Endothelial cell of umbilical vein (primary cell): ENCODE data around the gene NAXE. TPM values are rescaled to one million over a fixed set of nuclear protein-coding genes. Genes with fewer than 3 reads are reported as not detected.

Experiments
- BruUV-seq: library from RNA; stranded (reverse); fragments of 400-500 nt; replicated peaks from 2 replicates; lab custom pipeline; 2021; lab: Mats Ljungman, UMichigan
- CTCF ChIA-PET: fragments of 300-600, 350-600 bp; sonication (Branson Sonifier 250); formaldehyde crosslinking; loops from one replicate; lab custom pipeline; 2021; ENCODE audit warnings: antibody characterized with exemption, inconsistent platforms; lab: Charles Lee
- POLR2A ChIA-PET: fragments of 300-600, 350-600 bp; sonication (Branson Sonifier 250); formaldehyde crosslinking; loops from one replicate; lab custom pipeline; 2021; ENCODE audit warnings: antibody characterized with exemption, inconsistent platforms; lab: Charles Lee
- DNase-seq: peaks from one replicate; pipeline ENCODE4 v3.0.0-alpha.2; 2011; ENCODE audit warnings: low read depth, low spot score
- FAIRE-seq: peaks from 2 replicates; lab custom pipeline; 2011; peaks lifted over from hg19 to GRCh38; lab: Jason Lieb, UNC
- H2AFZ ChIP-seq: 2 replicates; pipeline ENCODE4 v1.6.0; 2012; ENCODE audit warnings: low read depth, low read length, control low read depth, inconsistent platforms
- H3K27ac ChIP-seq: 2 replicates; pipeline ENCODE4 v1.5.1; 2011; ENCODE audit warnings: low read depth, mild to moderate bottlenecking, control low read depth, low read length, moderate library complexity; ENCODE audit not compliant: insufficient read depth
- H3K27me3 ChIP-seq, 2 experiments: 2 replicates each; pipeline versions ENCODE4 v1.6.0 to v1.6.1; 2011; ENCODE audit warnings: low read length in 2 of 2, mixed read lengths in 1 of 2; ENCODE audit not compliant: control insufficient read depth in 2 of 2, insufficient read depth in 2 of 2
- H3K36me3 ChIP-seq, 2 experiments: 2 replicates in 1 of 2; 3 replicates in 1 of 2; pipeline ENCODE4 v1.5.1; 2011; ENCODE audit warnings: low read length in 2 of 2, mild to moderate bottlenecking in 1 of 2, moderate library complexity in 1 of 2; ENCODE audit not compliant: control insufficient read depth in 2 of 2, insufficient read depth in 2 of 2; ENCODE audit errors: extremely low read depth in 1 of 2
- H3K4me1 ChIP-seq: 3 replicates; pipeline ENCODE4 v1.5.1; 2011; ENCODE audit warnings: mild to moderate bottlenecking, low read length; ENCODE audit not compliant: control insufficient read depth, insufficient read depth; ENCODE audit errors: extremely low read depth
- H3K4me2 ChIP-seq: 2 replicates; pipeline ENCODE4 v1.6.1; 2011; ENCODE audit warnings: low read length, control low read depth, mixed read lengths; ENCODE audit not compliant: insufficient read depth
- H3K4me3 ChIP-seq, 3 experiments: fragments of 200-600 bp in 1 of 3; sonication (generic), shearing (Covaris generic) in 1 of 3; replicated peaks in 1 of 3; 2 replicates each; pipeline ENCODE4 v1.5.1; 2011 to 2016; ENCODE audit warnings: control low read depth in 3 of 3, low read length in 3 of 3, mild to moderate bottlenecking in 2 of 3, inconsistent platforms in 1 of 3, low read depth in 1 of 3, moderate library complexity in 1 of 3; ENCODE audit not compliant: insufficient read depth in 1 of 3
- H3K79me2 ChIP-seq: 2 replicates; pipeline ENCODE4 v1.6.0; 2012; ENCODE audit warnings: low read length, inconsistent platforms; ENCODE audit not compliant: control insufficient read depth, insufficient read depth
- H3K9ac ChIP-seq: replicated peaks from 2 replicates; pipeline ENCODE3; 2011; ENCODE audit warnings: low read length, control low read depth; ENCODE audit not compliant: insufficient read depth; ENCODE audit errors: extremely low read depth
- H3K9me1 ChIP-seq: replicated peaks from 3 replicates; pipeline ENCODE4 v1.6.0; 2011; ENCODE audit warnings: mild to moderate bottlenecking, low read length; ENCODE audit not compliant: control insufficient read depth, insufficient read depth; ENCODE audit errors: extremely low read depth
- H3K9me3 ChIP-seq: replicated peaks from 2 replicates; pipeline ENCODE4 v1.5.1; 2012; ENCODE audit warnings: low read length, inconsistent platforms; ENCODE audit not compliant: control insufficient read depth, insufficient read depth
- H4K20me1 ChIP-seq: replicated peaks from 2 replicates; pipeline ENCODE3; 2011; ENCODE audit warnings: mild to moderate bottlenecking, low read length; ENCODE audit not compliant: control insufficient read depth, insufficient read depth; ENCODE audit errors: extremely low read depth
- CTCF ChIP-seq, 2 donors: IDR thresholded peaks; 1 replicate in 1 of 2; 2 replicates in 1 of 2; pipeline ENCODE4 v1.5.1; 2011; ENCODE audit warnings: low read length in 2 of 2, mild to moderate bottlenecking in 2 of 2, moderate library complexity in 2 of 2, control low read depth in 1 of 2, inconsistent platforms in 1 of 2, low read depth in 1 of 2; ENCODE audit not compliant: insufficient read depth in 1 of 2; ENCODE audit errors: extremely low read depth in 1 of 2
- EZH2 ChIP-seq: IDR thresholded peaks from 2 replicates; pipeline ENCODE4 v1.6.1; 2012; ENCODE audit warnings: borderline replicate concordance, low read depth, mild to moderate bottlenecking, moderate library complexity, low read length, inconsistent platforms; ENCODE audit not compliant: severe bottlenecking
- FOS ChIP-seq: IDR thresholded peaks from 2 replicates; pipeline ENCODE4 v1.6.1; 2011; ENCODE audit warnings: mild to moderate bottlenecking, low read length, moderate library complexity, borderline replicate concordance; ENCODE audit not compliant: insufficient read depth
- GATA2 ChIP-seq: IDR thresholded peaks from 2 replicates; pipeline ENCODE4 v1.7.0; 2011; ENCODE audit warnings: low read depth, mild to moderate bottlenecking, moderate library complexity, mixed read lengths, low read length; ENCODE audit not compliant: insufficient read length, insufficient read depth
- JUN ChIP-seq: IDR thresholded peaks from 2 replicates; pipeline ENCODE4 v1.6.1; 2011; ENCODE audit warnings: borderline replicate concordance, low read depth; ENCODE audit not compliant: insufficient read length, insufficient read depth
- MAX ChIP-seq: IDR thresholded peaks from 2 replicates; pipeline ENCODE4 v1.6.1; 2011; ENCODE audit not compliant: insufficient read depth, insufficient read length
- POLR2A ChIP-seq: IDR thresholded peaks from 2 replicates; pipeline ENCODE4 v1.6.1; 2012; ENCODE audit warnings: low read depth, mild to moderate bottlenecking, control low read depth, low read length
- POLR2AphosphoS5 ChIP-seq: IDR thresholded peaks from 2 replicates; pipeline ENCODE4 v1.6.1; 2012; ENCODE audit warnings: low read depth, mild to moderate bottlenecking, control low read depth, low read length, moderate library complexity; ENCODE audit not compliant: insufficient read depth
- dilution Hi-C: fragments of 300-500 bp; cut with MboI; formaldehyde crosslinking; loops from one replicate; pipeline ENCODE4 v1.15.0; 2019; ENCODE audit warnings: low sequenced_read_pairs; ENCODE audit not compliant: extremely low pct_ligation_motif_present
- intact Hi-C: fragments of 100-400 bp; cut with micrococcal nuclease; formaldehyde crosslinking; loops from one replicate; pipeline ENCODE4 v1.10.0; 2022
- polyA plus RNA-seq, 4 experiments: library from polyadenylated mRNA; depleted of rRNA in 3 of 4; stranded (reverse) in 3 of 4; unstranded in 1 of 4; fragments of >200 nt; gene quantifications; 2 replicates each; pipeline versions ENCODE4 v1.2.1 to v1.2.3, GENCODE V29; 2011 to 2012; ENCODE audit warnings: missing spikeins in 1 of 4
- total RNA-seq: library from RNA; stranded (reverse); gene quantifications from 2 replicates; pipeline ENCODE4 v1.2.3, GENCODE V29; 2021

Gene NAXE
- total and polyA plus RNA-seq, 2 donors (not counting 3 experiments of a cell fraction or from before 2014, with no cell fraction given): 76.2 to 187 TPM

GRCh38 chr1:156547434-156547833 lies 44.1 kb upstream of the NAXE start:
- no peak for DNase-seq
- no peaks in the 10 kb centered on the region for H3K79me2 ChIP-seq
- dilution Hi-C loops (no loop called here), intact Hi-C loops (no loop called here)
- ChIA-PET CTCF (interaction anchor here (0.8 kb wide), 1 partner anchor 67 kb away, joined by 4 read pairs; no protein-coding TSS in a partner anchor), POLR2A (no interaction called here)
- no peaks in the 10 kb centered on the region for H3K27me3 ChIP-seq
- no peaks in the 10 kb centered on the region for H3K4me1 ChIP-seq
- no peak overlapping the region for H3K27ac ChIP-seq
- no peak overlapping the region for H2AFZ ChIP-seq
- FAIRE-seq: no peak
- H3K9me1 ChIP-seq: no peaks in the 10 kb centered on the region
- H3K4me3 ChIP-seq: no peak overlapping the region
- H4K20me1 ChIP-seq: no peaks in the 10 kb centered on the region
- no TSS peak for BruUV-seq
- no peak for TF ChIP-seq POLR2A
- no peak for TF ChIP-seq JUN
- no peak for TF ChIP-seq CTCF (IDR thresholded peaks at IDR 0.05; ENCODE audit: extremely low read depth in 1 of 2, insufficient read depth in 1 of 2, low read depth in 1 of 2, low read length in 2 of 2)
- no peak for TF ChIP-seq POLR2AphosphoS5
- TF ChIP-seq EZH2: no peak
- TF ChIP-seq MAX: no peak
- TF ChIP-seq GATA2: no peak
- no peak for TF ChIP-seq FOS
- no peak overlapping the region for H3K4me2 ChIP-seq
- peaks cover 8 to 21% of the 10 kb centered on the region in 2 experiments for H3K36me3 ChIP-seq
- no peaks in the 10 kb centered on the region for H3K9me3 ChIP-seq
- no peak overlapping the region for H3K9ac ChIP-seq
